ENCODE measurements around the gene ZNF644.
"Not testable (repeated sequence)": the region's sequence is repeated elsewhere in the genome, so short reads cannot be mapped to it uniquely, and the experiment has no call there.

GRCh38 chr1:90928231-90928630, 93.6 kb downstream of the ZNF644 start:
- TF ChIP-seq CTCF, EZH2, EZH2phosphoT487 (IDR thresholded peaks at IDR 0.05): not testable (repeated sequence)

Data from neural progenitor cell (in vitro differentiated cells).